ENCODE measurements around the gene LAP3.

LAP3 gene

GRCh38 chr4:17554568-17554967 is 22.4 kb upstream of the LAP3 start:
- TF ChIP-seq CTCF (IDR thresholded peaks at IDR 0.05; ENCODE audit: low read depth, low read length), result no peak
- no peak overlapping the region for H3K4me3 ChIP-seq (ENCODE audit: low read depth, low read length)

DNA sequence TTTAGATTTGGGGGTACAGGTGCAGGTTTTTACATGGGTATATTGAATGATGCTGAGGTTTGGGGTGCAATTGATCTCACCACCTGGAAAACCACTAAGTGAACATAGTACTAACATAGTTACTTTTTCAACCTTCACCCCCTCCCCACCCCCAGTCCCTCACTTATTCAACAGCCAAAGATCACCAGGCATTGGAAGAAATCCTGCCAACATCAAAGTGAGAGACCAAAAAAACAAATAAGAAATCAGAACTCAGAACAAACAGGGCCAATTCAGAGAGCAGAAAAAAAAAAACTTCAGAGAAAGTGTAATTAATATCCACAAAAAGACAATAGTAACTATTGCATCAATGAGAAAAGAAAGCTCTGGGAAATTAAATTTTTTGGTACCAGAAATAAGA is 20.5 kb upstream of the LAP3 start:
- H3K4me3 ChIP-seq (ENCODE audit: low read depth, low read length), result no peak overlapping the region
- no peak for TF ChIP-seq CTCF (IDR thresholded peaks at IDR 0.05; ENCODE audit: low read depth, low read length)

DNA sequence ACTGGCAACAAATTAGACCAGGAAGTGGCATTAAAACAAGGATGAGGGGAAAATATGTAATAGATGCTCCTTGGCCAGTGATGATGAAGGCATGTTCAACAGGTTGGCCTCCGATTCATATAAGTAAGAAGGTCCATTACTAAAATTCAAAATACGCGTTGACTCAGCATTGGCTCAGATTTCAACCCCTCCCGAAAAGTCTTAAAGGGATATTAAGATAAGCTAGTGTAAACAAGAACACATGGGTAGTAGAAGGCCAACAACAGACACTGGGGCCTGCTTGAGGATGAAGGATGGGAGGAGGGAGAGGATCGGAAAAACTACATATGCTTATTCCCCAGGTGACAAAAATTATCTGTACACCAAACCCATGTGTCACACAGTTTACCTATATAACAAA is 19.1 kb upstream of the LAP3 start:
- no peak for TF ChIP-seq CTCF (IDR thresholded peaks at IDR 0.05; ENCODE audit: low read depth, low read length)
- no peak overlapping the region for H3K4me3 ChIP-seq (ENCODE audit: low read depth, low read length)

- H3K4me3 ChIP-seq (ENCODE audit: low read depth, low read length), result no peak overlapping the region
- no peak for TF ChIP-seq CTCF (IDR thresholded peaks at IDR 0.05; ENCODE audit: low read depth, low read length)
These were observed 17.9 kb upstream of the LAP3 start for GRCh38 chr4:17558941-17559708.

DNA sequence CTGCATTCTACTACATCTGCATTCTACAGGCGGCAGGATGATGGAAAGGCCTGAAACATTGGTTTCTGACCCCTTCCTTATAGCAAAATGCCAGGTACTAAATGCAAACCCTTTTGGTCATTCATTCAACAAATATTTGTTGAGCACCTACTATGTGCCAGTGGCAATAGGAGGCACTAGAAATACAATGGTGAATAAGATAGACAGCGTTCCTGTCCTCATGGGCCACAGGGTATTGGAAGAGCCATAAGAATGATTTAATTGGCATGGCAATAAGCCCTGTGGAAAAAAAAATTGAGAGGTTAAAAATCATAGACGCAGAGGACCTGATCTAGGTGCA is 17.3 kb upstream of the LAP3 start:
- H3K4me3 ChIP-seq (ENCODE audit: low read depth, low read length), result no peak overlapping the region
- no peak for TF ChIP-seq CTCF (IDR thresholded peaks at IDR 0.05; ENCODE audit: low read depth, low read length)

DNA sequence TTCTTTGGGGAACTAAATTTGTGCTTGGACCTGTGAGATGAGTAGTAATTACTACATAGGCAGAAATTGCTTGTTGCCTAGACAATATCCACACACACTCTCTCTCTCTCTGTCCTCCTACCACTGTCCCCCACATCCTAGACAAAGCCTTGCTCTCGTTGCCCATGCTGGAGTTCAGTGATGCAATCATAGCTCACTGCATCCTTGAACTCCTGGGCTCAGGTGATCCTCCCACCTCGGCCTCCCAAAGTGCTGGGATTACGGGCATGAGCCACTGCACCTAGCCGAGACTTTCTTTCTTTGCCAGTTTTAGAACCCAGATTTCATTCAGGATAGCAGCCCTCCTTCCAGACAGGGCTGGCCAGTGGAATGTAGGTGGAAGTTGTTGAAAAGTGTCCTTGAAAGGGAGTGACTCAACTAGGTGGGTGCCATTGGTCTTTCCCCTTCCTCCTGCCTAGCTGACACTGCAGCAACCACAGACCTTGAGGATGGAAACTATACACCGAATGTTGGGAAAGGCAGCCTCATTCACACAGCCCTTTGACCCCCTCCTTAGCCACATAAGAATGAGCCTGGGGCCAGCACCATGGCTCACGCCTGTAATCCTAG is 16.8 kb upstream of the LAP3 start:
- TF ChIP-seq CTCF (IDR thresholded peaks at IDR 0.05; ENCODE audit: low read depth, low read length), result no peak

GRCh38 chr4:17561195-17561909 is 15.6 kb upstream of the LAP3 start:
- no peak overlapping the region for H3K4me3 ChIP-seq (ENCODE audit: low read depth, low read length)
- TF ChIP-seq CTCF (IDR thresholded peaks at IDR 0.05; ENCODE audit: low read depth, low read length), result no peak

More for the DNA sequence above, 16.8 kb upstream of the LAP3 start:
- H3K4me3 ChIP-seq (ENCODE audit: low read depth, low read length), result no peak overlapping the region
